Activated CD8-positive, alpha-beta memory T cell treated with anti-CD3 and anti-CD28 coated beads for 48 hours (primary cell): Measurements from ENCODE around the gene UTP11.

Experiments
- DNase-seq, 3 experiments: peaks; one replicate each; pipeline ENCODE4 v3.0.0-alpha.2; 2020; ENCODE audit warnings: low read depth in 2 of 3, low spot score in 2 of 3

The UTP11 gene

DNA sequence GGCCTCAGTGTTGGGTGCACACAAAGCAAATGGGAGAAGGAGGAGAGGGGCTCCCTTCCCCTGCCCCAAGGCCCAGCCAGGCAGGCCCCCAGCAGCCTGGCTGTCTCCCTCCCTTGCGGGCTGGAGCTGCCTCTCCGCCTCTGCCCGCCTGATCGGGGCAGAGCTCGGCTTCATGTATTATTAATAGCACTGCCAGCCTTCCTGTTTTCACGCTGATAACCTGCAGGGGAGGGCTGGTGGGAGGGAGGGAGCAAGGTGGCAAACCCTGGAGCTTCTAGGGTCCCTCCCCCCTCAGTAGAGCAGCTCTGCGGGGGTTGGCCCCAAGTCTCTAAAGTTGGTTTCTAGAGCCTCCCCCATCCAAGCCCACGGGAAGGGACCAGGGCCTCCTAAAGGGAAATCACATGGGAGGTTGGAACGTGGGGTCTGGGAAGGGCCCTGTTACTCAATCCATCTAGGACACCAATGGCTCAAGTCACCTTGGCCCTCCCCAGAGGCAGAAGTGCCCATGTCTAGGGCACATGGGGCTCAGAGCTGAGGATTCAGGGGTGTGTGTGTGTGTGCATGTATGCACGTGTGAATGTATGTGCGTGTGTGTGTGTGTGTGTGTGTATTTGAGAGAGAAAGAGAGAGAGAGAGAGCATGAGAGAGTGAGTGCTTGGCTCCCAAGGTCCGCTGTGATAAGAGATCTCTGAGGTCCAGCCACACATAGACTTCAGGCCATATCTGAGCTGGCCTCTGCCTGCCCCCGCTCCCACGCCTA lies 55.9 kb downstream of the UTP11 start:
- DNase-seq = no peak

GRCh38 chr1:38068980-38069340 lies 56.4 kb downstream of the UTP11 start:
- DNase-seq = no peak

DNA sequence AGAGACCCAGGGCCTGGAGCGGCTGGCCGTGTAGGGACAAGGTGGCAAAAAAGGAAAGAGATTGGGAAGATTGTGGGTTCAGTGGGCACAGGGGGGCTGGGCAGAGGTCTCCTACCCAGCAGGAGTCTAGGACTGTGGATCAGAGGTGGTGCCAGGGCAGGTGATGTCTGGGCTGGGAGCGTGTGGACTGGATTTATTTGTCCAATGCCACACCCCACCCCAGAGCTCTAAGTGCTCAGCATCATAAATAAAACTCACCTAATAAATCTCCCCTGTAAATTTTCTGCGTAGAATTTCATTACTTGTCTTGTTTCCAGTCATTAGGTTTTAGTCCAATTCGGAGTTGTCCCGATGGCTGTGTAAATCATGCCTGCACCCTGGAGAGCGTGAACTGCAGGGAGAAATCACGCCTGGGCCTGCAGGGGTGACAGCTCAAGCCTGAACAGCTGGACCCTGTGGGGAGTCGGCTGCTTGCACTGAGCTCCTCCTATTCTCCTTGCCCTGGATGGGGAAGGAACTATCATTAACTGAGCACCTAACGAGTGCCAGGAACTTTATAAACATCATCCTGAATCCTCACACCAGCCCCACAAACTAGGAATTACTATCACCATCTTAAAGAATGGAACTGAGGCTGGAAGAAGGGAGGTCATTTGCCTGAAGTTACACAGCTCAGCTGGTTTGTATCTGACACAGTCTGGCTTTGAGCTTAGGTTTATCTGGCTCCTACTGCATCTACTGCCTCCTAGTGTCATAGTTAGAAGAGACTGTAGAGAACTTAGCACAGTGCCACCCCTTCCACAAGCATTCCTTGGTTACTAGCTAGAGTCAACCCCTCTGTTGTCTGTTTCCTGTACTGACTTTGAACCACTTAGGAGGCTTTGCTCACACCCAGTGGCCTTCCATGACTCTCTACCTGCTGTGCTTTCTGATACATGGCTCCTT lies 59.0 kb downstream of the UTP11 start:
- no peak for DNase-seq

DNA sequence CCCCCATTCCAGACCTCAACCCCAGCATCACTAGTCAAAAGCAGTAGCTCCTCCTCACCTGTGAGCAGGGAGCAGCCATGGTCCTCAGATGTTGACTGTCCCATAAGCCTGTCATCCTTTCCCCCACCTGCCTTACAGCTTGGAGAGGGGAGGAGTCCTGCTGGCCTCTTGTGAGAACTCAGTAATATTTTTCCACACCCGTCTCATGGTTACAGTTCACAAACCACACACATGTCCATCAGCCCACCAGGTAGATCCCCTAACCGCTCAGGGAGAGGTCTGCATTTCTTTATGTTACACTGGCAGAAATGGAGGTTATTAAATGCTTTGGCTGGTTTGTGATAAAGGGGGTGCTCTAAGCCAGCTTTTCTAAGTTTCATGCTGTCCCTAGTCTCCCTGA lies 60.3 kb downstream of the UTP11 start:
- DNase-seq = no peak

- DNase-seq = no peak
Measured at GRCh38 chr1:38073534-38074301, 61.2 kb downstream of the UTP11 start.

GRCh38 chr1:38074302-38074677 lies 61.8 kb downstream of the UTP11 start:
- DNase-seq = no peak
